GM23338 (cell line): ENCODE results near the gene SNX30. TPM values are rescaled to one million over a fixed set of nuclear protein-coding genes. Genes with fewer than 3 reads are reported as not detected.
A peak's percentile ranks its signal among the peaks of the same experiment; 100 is the strongest.

Experiments used
- ATAC-seq: fragments of 200-7000 bp; cut with Tn5 transposase; 3 replicates; pipeline ENCODE4 v1.9.1; 2020
- DNase-seq: peaks from one replicate; pipeline ENCODE4 v3.0.0-alpha.2; 2015; ENCODE audit warnings: low spot score
- H2AFZ ChIP-seq: fragments of 200-600 bp; sonication (generic); 2 replicates; pipeline ENCODE4 v1.8.0; 2016; ENCODE audit warnings: antibody characterized with exemption, mild to moderate bottlenecking, moderate library complexity
- H3F3A ChIP-seq: fragments of 200-600 bp; sonication (generic); replicated peaks from 2 replicates; pipeline ENCODE4 v1.8.0; 2017; ENCODE audit warnings: antibody characterized with exemption, mixed run types, low read depth
- H3K27ac ChIP-seq: fragments of 200-600 bp; sonication (generic); 2 replicates; pipeline ENCODE4 v1.6.1; 2016; ENCODE audit warnings: low read depth
- H3K27me3 ChIP-seq: fragments of 200-600 bp; sonication (generic); 2 replicates; pipeline ENCODE4 v1.8.0; 2016; ENCODE audit warnings: mild to moderate bottlenecking, mixed run types, moderate library complexity; ENCODE audit not compliant: insufficient read depth
- H3K36me3 ChIP-seq: fragments of 200-600 bp; sonication (generic); 2 replicates; pipeline ENCODE4 v1.8.0; 2016; ENCODE audit warnings: mild to moderate bottlenecking; ENCODE audit not compliant: insufficient read depth
- H3K4me1 ChIP-seq: fragments of 200-600 bp; sonication (generic); 2 replicates; pipeline ENCODE4 v1.8.0; 2016; ENCODE audit warnings: mild to moderate bottlenecking, moderate library complexity; ENCODE audit not compliant: insufficient read depth
- H3K4me2 ChIP-seq: fragments of 200-600 bp; sonication (generic); 2 replicates; pipeline ENCODE4 v1.7.1; 2017; ENCODE audit warnings: mixed run types
- H3K4me3 ChIP-seq: fragments of 200-600 bp; sonication (generic); 2 replicates; pipeline ENCODE4 v1.6.1; 2016; ENCODE audit warnings: mixed run types
- H3K79me2 ChIP-seq: fragments of 200-600 bp; sonication (generic); replicated peaks from 2 replicates; pipeline ENCODE4 v1.8.0; 2017; ENCODE audit warnings: mild to moderate bottlenecking; ENCODE audit not compliant: insufficient read depth
- H3K9me2 ChIP-seq: fragments of 200-600 bp; sonication (generic); 2 replicates; pipeline ENCODE4 v1.8.0; 2017; ENCODE audit not compliant: insufficient read depth
- H4K20me1 ChIP-seq: fragments of 200-600 bp; sonication (generic); replicated peaks from 2 replicates; pipeline ENCODE4 v1.8.0; 2017; ENCODE audit warnings: mild to moderate bottlenecking; ENCODE audit not compliant: insufficient read depth
- H3K27ac Mint-ChIP-seq: 2 replicates; pipeline ENCODE4 v1.8.0; 2020; ENCODE audit warnings: inconsistent platforms, mild to moderate bottlenecking, moderate library complexity, mixed read lengths
- H3K27me3 Mint-ChIP-seq: 3 replicates; pipeline ENCODE4 v1.8.0; 2022; ENCODE audit warnings: low read depth, mild to moderate bottlenecking, moderate library complexity, mixed read lengths, inconsistent platforms; ENCODE audit not compliant: insufficient read depth, poor library complexity
- H3K36me3 Mint-ChIP-seq: 3 replicates; pipeline ENCODE4 v1.8.0; 2021; ENCODE audit warnings: low read depth, mild to moderate bottlenecking, inconsistent platforms, moderate library complexity, mixed read lengths
- H3K4me1 Mint-ChIP-seq: 3 replicates; pipeline ENCODE4 v1.8.0; 2020; ENCODE audit warnings: mild to moderate bottlenecking, inconsistent platforms, mixed read lengths
- H3K4me3 Mint-ChIP-seq: 3 replicates; pipeline ENCODE4 v1.8.0; 2021; ENCODE audit warnings: moderate library complexity, mild to moderate bottlenecking, inconsistent platforms, mixed read lengths
- H3K9me3 Mint-ChIP-seq: 3 replicates; pipeline ENCODE4 v1.8.0; 2020; ENCODE audit warnings: moderate library complexity, mild to moderate bottlenecking, inconsistent platforms, mixed read lengths
- NANOG ChIP-seq: IDR thresholded peaks from 2 replicates; pipeline ENCODE4 v1.6.1; 2016; ENCODE audit warnings: antibody characterized with exemption, borderline replicate concordance
- REST ChIP-seq: IDR thresholded peaks from one replicate; pipeline ENCODE4 v1.6.1; 2018; ENCODE audit warnings: antibody characterized with exemption; ENCODE audit not compliant: unreplicated experiment
- polyA plus RNA-seq: library from polyadenylated mRNA; unstranded; fragments of >200 nt; fragmentation: Nextera tagmentation; extraction: Ambion mirVana; gene quantifications from 2 replicates; pipeline ENCODE4 v1.2.1, GENCODE V29; 2016
- total RNA-seq: library from RNA; depleted of rRNA; stranded (reverse); fragments of >200 nt; shearing (Covaris generic); gene quantifications from 2 replicates; pipeline ENCODE4 v1.2.3, GENCODE V29; 2014
- TF ChIP-seq, protein P1 (sequence below): fragments of 250-450 bp; sonication (Bioruptor Pico); IDR thresholded peaks from 2 replicates; pipeline ENCODE4 v1.5.0; 2020; ENCODE audit warnings: mild to moderate bottlenecking, moderate library complexity

SNX30 gene
- total and polyA plus RNA-seq, 2 experiments from 2014 or later: 2.1 to 17.8 TPM

DNA sequence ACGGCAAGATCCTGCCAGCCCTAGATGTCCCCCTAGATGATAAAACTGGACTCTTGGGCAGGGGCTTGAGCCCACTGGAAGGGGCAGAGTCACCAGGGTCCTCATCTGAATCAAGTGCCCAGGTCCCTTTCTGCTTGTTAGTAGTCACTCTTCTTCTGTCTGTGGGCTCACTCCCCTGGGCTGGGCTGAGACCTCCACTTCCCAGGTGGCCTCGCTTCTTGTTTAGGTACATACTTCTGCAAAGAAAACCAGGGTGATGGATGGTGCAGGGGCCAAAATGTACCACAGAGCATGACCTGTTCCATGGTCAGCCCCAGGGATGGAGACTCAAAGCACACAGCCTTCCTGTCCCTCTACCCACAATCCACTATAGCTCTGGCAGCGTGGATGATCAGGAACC, 141.0 kb downstream of the SNX30 start:
- Histone ChIP-seq H3K36me3 (no peaks in the 10 kb centered on the region), H3K79me2 (no peaks in the 10 kb centered on the region), H4K20me1 (no peaks in the 10 kb centered on the region), H3F3A (no peaks in the 10 kb centered on the region), H3K27ac (no peak overlapping the region), H3K4me3 (peak overlapping the region; percentile 69; the same call in 1 of the 2 replicates), H3K4me1 (no peaks in the 10 kb centered on the region; the same call in 1 of the 2 replicates), H2AFZ (no peak overlapping the region), H3K9me2 (peaks cover 9% of the 10 kb centered on the region; the same call in 1 of the 2 replicates), H3K4me2 (peak overlapping the region; percentile 87; the same call in 1 of the 2 replicates), H3K27me3 (peaks cover 37% of the 10 kb centered on the region)
- ATAC-seq (no peak), DNase-seq (no peak)
- TF ChIP-seq, protein P1, sequence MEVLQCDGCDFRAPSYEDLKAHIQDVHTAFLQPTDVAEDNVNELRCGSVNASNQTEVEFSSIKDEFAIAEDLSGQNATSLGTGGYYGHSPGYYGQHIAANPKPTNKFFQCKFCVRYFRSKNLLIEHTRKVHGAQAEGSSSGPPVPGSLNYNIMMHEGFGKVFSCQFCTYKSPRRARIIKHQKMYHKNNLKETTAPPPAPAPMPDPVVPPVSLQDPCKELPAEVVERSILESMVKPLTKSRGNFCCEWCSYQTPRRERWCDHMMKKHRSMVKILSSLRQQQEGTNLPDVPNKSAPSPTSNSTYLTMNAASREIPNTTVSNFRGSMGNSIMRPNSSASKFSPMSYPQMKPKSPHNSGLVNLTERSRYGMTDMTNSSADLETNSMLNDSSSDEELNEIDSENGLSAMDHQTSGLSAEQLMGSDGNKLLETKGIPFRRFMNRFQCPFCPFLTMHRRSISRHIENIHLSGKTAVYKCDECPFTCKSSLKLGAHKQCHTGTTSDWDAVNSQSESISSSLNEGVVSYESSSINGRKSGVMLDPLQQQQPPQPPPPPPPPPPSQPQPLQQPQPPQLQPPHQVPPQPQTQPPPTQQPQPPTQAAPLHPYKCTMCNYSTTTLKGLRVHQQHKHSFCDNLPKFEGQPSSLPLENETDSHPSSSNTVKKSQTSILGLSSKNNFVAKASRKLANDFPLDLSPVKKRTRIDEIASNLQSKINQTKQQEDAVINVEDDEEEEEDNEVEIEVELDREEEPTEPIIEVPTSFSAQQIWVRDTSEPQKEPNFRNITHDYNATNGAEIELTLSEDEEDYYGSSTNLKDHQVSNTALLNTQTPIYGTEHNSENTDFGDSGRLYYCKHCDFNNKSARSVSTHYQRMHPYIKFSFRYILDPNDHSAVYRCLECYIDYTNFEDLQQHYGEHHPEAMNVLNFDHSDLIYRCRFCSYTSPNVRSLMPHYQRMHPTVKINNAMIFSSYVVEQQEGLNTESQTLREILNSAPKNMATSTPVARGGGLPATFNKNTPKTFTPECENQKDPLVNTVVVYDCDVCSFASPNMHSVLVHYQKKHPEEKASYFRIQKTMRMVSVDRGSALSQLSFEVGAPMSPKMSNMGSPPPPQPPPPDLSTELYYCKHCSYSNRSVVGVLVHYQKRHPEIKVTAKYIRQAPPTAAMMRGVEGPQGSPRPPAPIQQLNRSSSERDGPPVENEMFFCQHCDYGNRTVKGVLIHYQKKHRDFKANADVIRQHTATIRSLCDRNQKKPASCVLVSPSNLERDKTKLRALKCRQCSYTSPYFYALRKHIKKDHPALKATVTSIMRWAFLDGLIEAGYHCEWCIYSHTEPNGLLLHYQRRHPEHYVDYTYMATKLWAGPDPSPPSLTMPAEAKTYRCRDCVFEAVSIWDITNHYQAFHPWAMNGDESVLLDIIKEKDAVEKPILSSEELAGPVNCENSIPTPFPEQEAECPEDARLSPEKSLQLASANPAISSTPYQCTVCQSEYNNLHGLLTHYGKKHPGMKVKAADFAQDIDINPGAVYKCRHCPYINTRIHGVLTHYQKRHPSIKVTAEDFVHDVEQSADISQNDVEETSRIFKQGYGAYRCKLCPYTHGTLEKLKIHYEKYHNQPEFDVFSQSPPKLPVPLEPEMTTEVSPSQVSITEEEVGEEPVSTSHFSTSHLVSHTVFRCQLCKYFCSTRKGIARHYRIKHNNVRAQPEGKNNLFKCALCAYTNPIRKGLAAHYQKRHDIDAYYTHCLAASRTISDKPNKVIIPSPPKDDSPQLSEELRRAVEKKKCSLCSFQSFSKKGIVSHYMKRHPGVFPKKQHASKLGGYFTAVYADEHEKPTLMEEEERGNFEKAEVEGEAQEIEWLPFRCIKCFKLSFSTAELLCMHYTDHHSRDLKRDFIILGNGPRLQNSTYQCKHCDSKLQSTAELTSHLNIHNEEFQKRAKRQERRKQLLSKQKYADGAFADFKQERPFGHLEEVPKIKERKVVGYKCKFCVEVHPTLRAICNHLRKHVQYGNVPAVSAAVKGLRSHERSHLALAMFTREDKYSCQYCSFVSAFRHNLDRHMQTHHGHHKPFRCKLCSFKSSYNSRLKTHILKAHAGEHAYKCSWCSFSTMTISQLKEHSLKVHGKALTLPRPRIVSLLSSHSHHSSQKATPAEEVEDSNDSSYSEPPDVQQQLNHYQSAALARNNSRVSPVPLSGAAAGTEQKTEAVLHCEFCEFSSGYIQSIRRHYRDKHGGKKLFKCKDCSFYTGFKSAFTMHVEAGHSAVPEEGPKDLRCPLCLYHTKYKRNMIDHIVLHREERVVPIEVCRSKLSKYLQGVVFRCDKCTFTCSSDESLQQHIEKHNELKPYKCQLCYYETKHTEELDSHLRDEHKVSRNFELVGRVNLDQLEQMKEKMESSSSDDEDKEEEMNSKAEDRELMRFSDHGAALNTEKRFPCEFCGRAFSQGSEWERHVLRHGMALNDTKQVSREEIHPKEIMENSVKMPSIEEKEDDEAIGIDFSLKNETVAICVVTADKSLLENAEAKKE (CRISPR knock-in tag): no peak
- TF ChIP-seq NANOG: no peak
- no peak for TF ChIP-seq REST
- H3K9me3 Mint-ChIP-seq: no peaks in the 10 kb centered on the region
- no peaks in the 10 kb centered on the region for H3K36me3 Mint-ChIP-seq
- peaks cover 3% of the 10 kb centered on the region; the same call in 2 of the 3 replicates for H3K4me1 Mint-ChIP-seq
- H3K4me3 Mint-ChIP-seq: peak overlapping the region; percentile 75
- H3K27ac Mint-ChIP-seq: no peak overlapping the region
- H3K27me3 Mint-ChIP-seq: peaks cover 34% of the 10 kb centered on the region
